ENCODE results near the gene PHLDA3. TPM values are rescaled to one million over a fixed set of nuclear protein-coding genes. Genes with fewer than 3 reads are reported as not detected.
A peak's percentile ranks its signal among the peaks of the same experiment; 100 is the strongest.

Gene PHLDA3
- total RNA-seq, 1 donor from 2014 or later: 87.5 TPM

GRCh38 chr1:201515062-201515750 is 46.2 kb upstream of the PHLDA3 start:
- DNase-seq (ENCODE audit: low spot score in 2 of 2, unreplicated experiment in 2 of 2): no peak
- no peak for TF ChIP-seq CTCF (IDR thresholded peaks at IDR 0.05; ENCODE audit: unreplicated experiment)
- Mint-ChIP-seq H3K27me3 (ENCODE audit: low read depth) (no peaks in the 10 kb centered on the region), H3K27ac (peak overlapping the region; percentile 98), H3K4me1 (peaks cover 79% of the 10 kb centered on the region), H3K9me3 (no peaks in the 10 kb centered on the region), H3K4me3 (peak overlapping the region; percentile 6), H3K36me3 (no peaks in the 10 kb centered on the region)

- H3K4me3 Mint-ChIP-seq: no peak overlapping the region
- H3K36me3 Mint-ChIP-seq: no peaks in the 10 kb centered on the region
- H3K27ac Mint-ChIP-seq: peak overlapping the region; percentile 98
- no peaks in the 10 kb centered on the region for H3K9me3 Mint-ChIP-seq
- H3K4me1 Mint-ChIP-seq: peaks cover 83% of the 10 kb centered on the region
- no peaks in the 10 kb centered on the region for H3K27me3 Mint-ChIP-seq (ENCODE audit: low read depth)
- DNase-seq (ENCODE audit: low spot score in 2 of 2, unreplicated experiment in 2 of 2): no peak
- no peak for TF ChIP-seq CTCF (IDR thresholded peaks at IDR 0.05; ENCODE audit: unreplicated experiment)
These were observed 45.5 kb upstream of the PHLDA3 start for GRCh38 chr1:201514466-201514865.

GRCh38 chr1:201513498-201514243 is 44.7 kb upstream of the PHLDA3 start:
- Mint-ChIP-seq H3K4me1 (peaks cover 88% of the 10 kb centered on the region), H3K27ac (peak overlapping the region; percentile 98), H3K36me3 (no peaks in the 10 kb centered on the region), H3K27me3 (ENCODE audit: low read depth) (no peaks in the 10 kb centered on the region), H3K9me3 (no peaks in the 10 kb centered on the region), H3K4me3 (no peak overlapping the region)
- no peak for DNase-seq (ENCODE audit: low spot score in 2 of 2, unreplicated experiment in 2 of 2)
- TF ChIP-seq CTCF (IDR thresholded peaks at IDR 0.05; ENCODE audit: unreplicated experiment): no peak

GRCh38 chr1:201511941-201512539 is 43.1 kb upstream of the PHLDA3 start:
- Mint-ChIP-seq H3K9me3 (no peaks in the 10 kb centered on the region), H3K4me3 (peak overlapping the region; percentile 3), H3K4me1 (peaks cover 72% of the 10 kb centered on the region), H3K27me3 (ENCODE audit: low read depth) (no peaks in the 10 kb centered on the region), H3K27ac (peak overlapping the region; percentile 98), H3K36me3 (no peaks in the 10 kb centered on the region)
- TF ChIP-seq CTCF (IDR thresholded peaks at IDR 0.05; ENCODE audit: unreplicated experiment): no peak
- no peak for DNase-seq (ENCODE audit: low spot score in 2 of 2, unreplicated experiment in 2 of 2)

GRCh38 chr1:201511396-201511940 is 42.5 kb upstream of the PHLDA3 start:
- no peak for DNase-seq (ENCODE audit: low spot score in 2 of 2, unreplicated experiment in 2 of 2)
- Mint-ChIP-seq H3K4me1 (peaks cover 67% of the 10 kb centered on the region), H3K9me3 (no peaks in the 10 kb centered on the region), H3K27ac (peak overlapping the region; percentile 98), H3K27me3 (ENCODE audit: low read depth) (no peaks in the 10 kb centered on the region), H3K4me3 (peak overlapping the region; percentile 3), H3K36me3 (no peaks in the 10 kb centered on the region)
- TF ChIP-seq CTCF (IDR thresholded peaks at IDR 0.05; ENCODE audit: unreplicated experiment): no peak
